Neuronal stem cell (in vitro differentiated cells): Measurements from ENCODE around the gene PTPN7.

Experiments used
- DNase-seq: peaks from one replicate; pipeline ENCODE4 v3.0.0-alpha.2; 2013; ENCODE audit warnings: low spot score
- H2AFZ ChIP-seq: one replicate; pipeline ENCODE4 v1.6.1; 2013; ENCODE audit warnings: mild to moderate bottlenecking, low read length, inconsistent platforms
- H2AK5ac ChIP-seq: 2 replicates; pipeline ENCODE4 v1.6.1; 2013; ENCODE audit warnings: low read depth, mild to moderate bottlenecking, inconsistent platforms, low read length, moderate library complexity, mixed read lengths
- H2BK120ac ChIP-seq: 2 replicates; pipeline ENCODE4 v1.6.1; 2013; ENCODE audit warnings: low read depth, mild to moderate bottlenecking, inconsistent platforms, low read length, moderate library complexity, mixed read lengths
- H2BK12ac ChIP-seq: one replicate; pipeline ENCODE4 v1.6.1; 2013; ENCODE audit warnings: low read length, inconsistent platforms
- H2BK15ac ChIP-seq: 2 replicates; pipeline ENCODE4 v1.6.1; 2013; ENCODE audit warnings: mild to moderate bottlenecking, low read length, inconsistent platforms, mixed read lengths
- H2BK5ac ChIP-seq: one replicate; pipeline ENCODE4 v1.6.1; 2013; ENCODE audit warnings: inconsistent platforms, mild to moderate bottlenecking, low read length, moderate library complexity
- H3K14ac ChIP-seq: one replicate; pipeline ENCODE4 v1.6.1; 2013; ENCODE audit warnings: low read length, inconsistent platforms
- H3K18ac ChIP-seq: 2 replicates; pipeline ENCODE4 v1.6.1; 2013; ENCODE audit warnings: low read length, inconsistent platforms
- H3K23ac ChIP-seq: 2 replicates; pipeline ENCODE4 v1.6.1; 2013; ENCODE audit warnings: low read depth, mild to moderate bottlenecking, mixed read lengths, low read length, inconsistent platforms; ENCODE audit not compliant: poor library complexity
- H3K27ac ChIP-seq: replicated peaks from 3 replicates; pipeline ENCODE4 v1.5.1; 2013; ENCODE audit warnings: low read length, inconsistent platforms
- H3K27me3 ChIP-seq, 3 experiments: 2 replicates each; pipeline ENCODE4 v1.6.1; 2013; ENCODE audit warnings: low read length in 3 of 3, mild to moderate bottlenecking in 2 of 3, inconsistent platforms in 1 of 3, low read depth in 1 of 3, mixed read lengths in 1 of 3, moderate library complexity in 1 of 3; ENCODE audit not compliant: control insufficient read depth in 3 of 3, insufficient read depth in 3 of 3
- H3K36me3 ChIP-seq, 2 donors: replicated peaks in 1 of 2; 2 replicates each; pipeline ENCODE4 v1.6.1; 2013; ENCODE audit warnings: low read length in 2 of 2; ENCODE audit not compliant: control insufficient read depth in 2 of 2, insufficient read depth in 2 of 2
- H3K4ac ChIP-seq: 2 replicates; pipeline ENCODE4 v1.6.1; 2013; ENCODE audit warnings: inconsistent platforms, mild to moderate bottlenecking, low read length, moderate library complexity
- H3K4me1 ChIP-seq, 2 donors: 1 replicate in 1 of 2; 2 replicates in 1 of 2; pipeline ENCODE4 v1.6.1; 2013; ENCODE audit warnings: low read length in 2 of 2, low read depth in 1 of 2; ENCODE audit not compliant: control insufficient read depth in 2 of 2, insufficient read depth in 1 of 2
- H3K4me2 ChIP-seq: one replicate; pipeline ENCODE4 v1.6.1; 2013; ENCODE audit warnings: mild to moderate bottlenecking, low read length, inconsistent platforms; ENCODE audit not compliant: insufficient read depth, poor library complexity, severe bottlenecking
- H3K4me3 ChIP-seq, 2 donors: 2 replicates each; pipeline ENCODE4 v1.5.1; 2013; ENCODE audit warnings: low read length in 2 of 2, mild to moderate bottlenecking in 2 of 2, inconsistent platforms in 1 of 2, moderate library complexity in 1 of 2
- H3K79me1 ChIP-seq: one replicate; pipeline ENCODE4 v1.6.1; 2013; ENCODE audit warnings: low read depth, mild to moderate bottlenecking, inconsistent platforms, low read length, moderate library complexity
- H3K9ac ChIP-seq: one replicate; pipeline ENCODE4 v1.6.1; 2013; ENCODE audit warnings: mild to moderate bottlenecking, low read depth, low read length, inconsistent platforms; ENCODE audit not compliant: poor library complexity
- H3K9me3 ChIP-seq, 2 donors: replicated peaks in 1 of 2; 2 replicates each; pipeline versions ENCODE3 to v1.6.1; 2013; ENCODE audit warnings: low read length in 2 of 2, mild to moderate bottlenecking in 2 of 2, inconsistent platforms in 1 of 2, low read depth in 1 of 2, mixed read lengths in 1 of 2, moderate library complexity in 1 of 2; ENCODE audit not compliant: control insufficient read depth in 2 of 2, insufficient read depth in 1 of 2
- H4K8ac ChIP-seq: one replicate; pipeline ENCODE4 v1.6.1; 2013; ENCODE audit warnings: low read depth, mild to moderate bottlenecking, inconsistent platforms, low read length, moderate library complexity
- H4K91ac ChIP-seq: one replicate; pipeline ENCODE4 v1.6.1; 2013; ENCODE audit warnings: low read length, low read depth, mild to moderate bottlenecking, inconsistent platforms; ENCODE audit not compliant: poor library complexity
- WGBS, 2 donors: extraction: QIAGEN DNeasy Blood & Tissue Kit; methylation state at CpG; one replicate each; pipeline ENCODE4 v1.1.7; 2013; ENCODE audit warnings: missing lambda C conversion rate in 2 of 2, mixed read lengths in 1 of 2; ENCODE audit not compliant: insufficient read length in 2 of 2, insufficient replicate concordance in 1 of 2; ENCODE audit errors: extremely low coverage in 2 of 2; 5-methylcytosine and 5-hydroxymethylcytosine counted together

Gene PTPN7

DNA sequence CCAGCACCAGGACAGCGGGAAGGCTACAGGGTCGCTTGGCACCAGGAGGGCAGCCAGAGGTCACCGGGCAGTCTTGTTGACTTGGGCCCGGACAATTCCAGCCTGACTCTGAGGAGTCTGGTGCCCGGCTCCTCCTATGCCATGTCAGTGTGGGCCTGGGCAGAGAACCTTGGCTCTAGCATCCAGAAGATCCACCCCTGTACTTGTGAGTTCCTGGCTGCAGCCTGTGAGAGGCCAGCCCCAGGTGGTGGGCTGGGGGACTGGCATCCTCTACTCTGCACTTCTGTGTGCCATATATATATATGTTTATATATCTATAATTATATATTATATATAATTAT is 11.6 kb upstream of the PTPN7 start:
- no peak overlapping the region for H2BK5ac ChIP-seq
- H2BK15ac ChIP-seq: no peak overlapping the region
- no peak overlapping the region for H2BK120ac ChIP-seq
- no peak for DNase-seq
- H4K91ac ChIP-seq: no peak overlapping the region
- no peak overlapping the region for H2BK12ac ChIP-seq
- peak overlapping the region; percentile 21 for H3K14ac ChIP-seq
- H3K18ac ChIP-seq: peak overlapping the region; percentile 48
- no peak overlapping the region for H3K9ac ChIP-seq
- no peak overlapping the region for H3K4ac ChIP-seq
- no peaks in the 10 kb centered on the region for H3K36me3 ChIP-seq
- no peaks in the 10 kb centered on the region for H3K79me1 ChIP-seq
- H3K23ac ChIP-seq: no peak overlapping the region
- no peak overlapping the region for H4K8ac ChIP-seq
- peaks cover 0 to 4% of the 10 kb centered on the region in 2 donors for H3K4me1 ChIP-seq
- no peak overlapping the region for H2AFZ ChIP-seq
- peaks cover 0 to 16% (median 0%) of the 10 kb centered on the region in 3 experiments for H3K27me3 ChIP-seq
- no peaks in the 10 kb centered on the region for H3K9me3 ChIP-seq
- peak overlapping the region in 1 of 2 donors; percentile 63 for H3K4me3 ChIP-seq
- H3K4me2 ChIP-seq: no peak overlapping the region
- H2AK5ac ChIP-seq: peak overlapping the region; percentile 81
- no peak overlapping the region for H3K27ac ChIP-seq
- no CpG with 5 or more reads among the region's 5 CpGs for WGBS, 2 donors

DNA sequence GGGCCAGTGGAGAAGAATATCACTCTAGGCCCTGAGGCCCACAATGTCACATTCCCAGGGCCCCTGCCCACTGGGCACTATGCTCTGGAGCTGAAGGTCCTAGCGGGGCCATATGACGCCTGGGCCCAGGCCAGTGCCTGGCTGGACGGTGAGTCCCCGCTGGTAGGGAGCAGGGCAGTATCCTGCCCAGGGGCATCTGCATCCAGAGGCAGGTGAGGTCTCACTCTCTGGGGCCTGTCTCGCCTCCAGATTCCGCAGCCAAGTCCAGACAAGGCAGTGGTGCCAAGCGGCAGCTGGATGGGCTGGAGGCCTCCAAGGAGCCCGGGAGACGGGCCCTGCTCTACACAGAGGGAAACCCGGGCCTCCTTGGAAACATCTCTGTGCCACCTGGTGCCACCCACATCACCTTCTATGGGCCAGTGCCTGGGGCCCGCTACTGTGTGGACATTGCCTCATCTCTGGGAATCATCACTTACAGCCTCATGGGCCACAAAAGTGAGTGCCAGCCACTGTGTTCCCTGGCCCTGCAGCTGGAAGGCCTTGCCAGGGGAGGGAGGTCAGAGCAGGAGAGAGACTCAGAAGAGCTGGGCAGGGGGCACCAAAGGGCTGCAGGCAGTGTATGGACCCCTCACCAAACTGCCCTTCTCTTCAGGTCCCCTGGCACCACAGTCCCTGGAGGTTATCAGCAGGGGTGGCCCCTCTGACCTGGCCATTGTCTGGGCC is 11.1 kb upstream of the PTPN7 start:
- Histone ChIP-seq H3K4me1 (peaks cover 0 to 6% of the 10 kb centered on the region in 2 donors), H2BK12ac (no peak overlapping the region), H2AFZ (no peak overlapping the region), H3K27me3 (peaks cover 0 to 21% (median 0%) of the 10 kb centered on the region in 3 experiments), H2AK5ac (peak overlapping the region; percentile 81), H3K4me3 (peak overlapping the region in 1 of 2 donors; percentile 63), H3K18ac (peak overlapping the region; percentile 48), H3K9me3 (no peaks in the 10 kb centered on the region), H3K14ac (peak overlapping the region; percentile 21), H3K27ac (no peak overlapping the region), H2BK5ac (no peak overlapping the region), H2BK120ac (no peak overlapping the region), H3K4me2 (no peak overlapping the region), H2BK15ac (no peak overlapping the region), H3K9ac (no peak overlapping the region), H4K8ac (no peak overlapping the region), H3K23ac (no peak overlapping the region), H3K36me3 (no peaks in the 10 kb centered on the region), H3K79me1 (no peaks in the 10 kb centered on the region), H4K91ac (no peak overlapping the region), H3K4ac (no peak overlapping the region)
- no peak for DNase-seq
- no CpG with 5 or more reads among the region's 11 CpGs for WGBS, 2 donors

DNA sequence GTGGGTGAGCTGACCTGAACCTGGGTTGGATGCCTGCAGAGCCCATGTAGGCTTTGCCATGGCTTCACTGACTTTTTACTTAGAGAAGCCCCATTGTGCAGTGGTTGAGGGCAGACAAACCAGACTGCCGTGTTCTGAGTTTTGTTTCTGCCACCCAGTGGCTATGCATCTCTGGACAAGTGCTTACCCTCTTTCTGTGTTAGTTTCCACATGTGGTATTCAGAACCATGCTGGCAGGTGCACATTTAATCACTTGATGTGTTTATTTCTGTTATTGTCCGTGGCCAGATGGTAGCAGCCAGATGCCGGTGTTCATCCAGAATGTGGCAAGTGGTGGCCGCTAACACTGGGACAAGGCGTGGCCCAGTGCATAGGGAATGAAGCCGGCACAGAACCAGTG is 10.3 kb upstream of the PTPN7 start:
- H3K4me3 ChIP-seq: no peak overlapping the region
- H3K4me1 ChIP-seq: peaks cover 3 to 10% of the 10 kb centered on the region in 2 donors
- no peak overlapping the region for H3K14ac ChIP-seq
- H4K8ac ChIP-seq: no peak overlapping the region
- no peak overlapping the region for H3K27ac ChIP-seq
- H3K36me3 ChIP-seq: no peaks in the 10 kb centered on the region
- no peak for DNase-seq
- H2BK120ac ChIP-seq: no peak overlapping the region
- peaks cover 0 to 28% (median 0%) of the 10 kb centered on the region in 3 experiments for H3K27me3 ChIP-seq
- H3K9ac ChIP-seq: no peak overlapping the region
- no peak overlapping the region for H3K18ac ChIP-seq
- no peak overlapping the region for H2BK5ac ChIP-seq
- WGBS, 2 donors: no CpG with 5 or more reads among the region's 6 CpGs
- H4K91ac ChIP-seq: no peak overlapping the region
- no peak overlapping the region for H3K4me2 ChIP-seq
- H2BK15ac ChIP-seq: no peak overlapping the region
- no peaks in the 10 kb centered on the region for H3K9me3 ChIP-seq
- H2AK5ac ChIP-seq: no peak overlapping the region
- H2BK12ac ChIP-seq: no peak overlapping the region
- no peaks in the 10 kb centered on the region for H3K79me1 ChIP-seq
- no peak overlapping the region for H3K23ac ChIP-seq
- H3K4ac ChIP-seq: no peak overlapping the region
- no peak overlapping the region for H2AFZ ChIP-seq

DNA sequence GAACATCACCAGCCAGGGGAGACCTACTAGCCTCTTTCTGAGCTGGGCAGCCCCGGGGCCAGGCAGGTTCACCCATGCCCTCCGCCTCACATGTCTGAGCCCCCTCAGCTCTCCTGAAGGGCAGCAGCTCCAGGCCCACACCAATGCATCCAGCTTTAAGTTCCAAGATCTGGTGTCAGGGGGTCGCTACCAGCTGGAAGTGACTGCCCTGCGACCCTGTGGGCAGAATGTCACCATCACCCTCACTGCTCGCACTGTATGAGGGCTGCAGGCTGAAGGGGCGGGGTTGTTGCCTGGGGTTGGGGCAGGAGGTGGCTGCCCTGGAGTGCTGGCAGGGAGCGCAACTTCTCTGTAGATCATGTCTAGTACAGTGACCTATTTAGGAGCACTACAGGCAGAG is 8.5 kb upstream of the PTPN7 start:
- Histone ChIP-seq H3K4ac (peak overlapping the region; percentile 89), H3K9me3 (no peaks in the 10 kb centered on the region), H4K91ac (no peak overlapping the region), H2BK15ac (no peak overlapping the region), H3K4me2 (no peak overlapping the region), H3K23ac (no peak overlapping the region), H3K36me3 (no peaks in the 10 kb centered on the region), H2AFZ (no peak overlapping the region), H3K27me3 (peaks cover 0 to 43% (median 0%) of the 10 kb centered on the region in 3 experiments), H2BK5ac (no peak overlapping the region), H3K27ac (no peak overlapping the region), H3K4me3 (no peak overlapping the region), H3K79me1 (no peaks in the 10 kb centered on the region), H3K9ac (peak overlapping the region; percentile 30), H3K18ac (peak overlapping the region; percentile 48), H3K4me1 (peaks cover 5 to 10% of the 10 kb centered on the region in 2 donors), H4K8ac (no peak overlapping the region), H3K14ac (no peak overlapping the region), H2AK5ac (no peak overlapping the region), H2BK120ac (peak overlapping the region; percentile 61), H2BK12ac (peak overlapping the region; percentile 58)
- DNase-seq: no peak
- WGBS, 2 donors: no CpG with 5 or more reads among the region's 7 CpGs
